Endothelial cell of umbilical vein (primary cell): Measurements from ENCODE around the gene PPP3CA. TPM values are rescaled to one million over a fixed set of nuclear protein-coding genes. Genes with fewer than 3 reads are reported as not detected.

Source experiments
- BruUV-seq: library from RNA; stranded (reverse); fragments of 400-500 nt; replicated peaks from 2 replicates; lab custom pipeline; 2021; lab: Mats Ljungman, UMichigan
- CTCF ChIA-PET: fragments of 300-600, 350-600 bp; sonication (Branson Sonifier 250); formaldehyde crosslinking; loops from one replicate; lab custom pipeline; 2021; ENCODE audit warnings: antibody characterized with exemption, inconsistent platforms; lab: Charles Lee
- POLR2A ChIA-PET: fragments of 300-600, 350-600 bp; sonication (Branson Sonifier 250); formaldehyde crosslinking; loops from one replicate; lab custom pipeline; 2021; ENCODE audit warnings: antibody characterized with exemption, inconsistent platforms; lab: Charles Lee
- DNase-seq: peaks from one replicate; pipeline ENCODE4 v3.0.0-alpha.2; 2011; ENCODE audit warnings: low read depth, low spot score
- FAIRE-seq: peaks from 2 replicates; lab custom pipeline; 2011; peaks lifted over from hg19 to GRCh38; lab: Jason Lieb, UNC
- H2AFZ ChIP-seq: 2 replicates; pipeline ENCODE4 v1.6.0; 2012; ENCODE audit warnings: low read depth, low read length, control low read depth, inconsistent platforms
- H3K27ac ChIP-seq: 2 replicates; pipeline ENCODE4 v1.5.1; 2011; ENCODE audit warnings: low read depth, mild to moderate bottlenecking, control low read depth, low read length, moderate library complexity; ENCODE audit not compliant: insufficient read depth
- H3K27me3 ChIP-seq, 2 experiments: 2 replicates each; pipeline versions ENCODE4 v1.6.0 to v1.6.1; 2011; ENCODE audit warnings: low read length in 2 of 2, mixed read lengths in 1 of 2; ENCODE audit not compliant: control insufficient read depth in 2 of 2, insufficient read depth in 2 of 2
- H3K36me3 ChIP-seq, 2 experiments: 2 replicates in 1 of 2; 3 replicates in 1 of 2; pipeline ENCODE4 v1.5.1; 2011; ENCODE audit warnings: low read length in 2 of 2, mild to moderate bottlenecking in 1 of 2, moderate library complexity in 1 of 2; ENCODE audit not compliant: control insufficient read depth in 2 of 2, insufficient read depth in 2 of 2; ENCODE audit errors: extremely low read depth in 1 of 2
- H3K4me1 ChIP-seq: 3 replicates; pipeline ENCODE4 v1.5.1; 2011; ENCODE audit warnings: mild to moderate bottlenecking, low read length; ENCODE audit not compliant: control insufficient read depth, insufficient read depth; ENCODE audit errors: extremely low read depth
- H3K4me2 ChIP-seq: 2 replicates; pipeline ENCODE4 v1.6.1; 2011; ENCODE audit warnings: low read length, control low read depth, mixed read lengths; ENCODE audit not compliant: insufficient read depth
- H3K4me3 ChIP-seq, 3 experiments: fragments of 200-600 bp in 1 of 3; sonication (generic), shearing (Covaris generic) in 1 of 3; replicated peaks in 1 of 3; 2 replicates each; pipeline ENCODE4 v1.5.1; 2011 to 2016; ENCODE audit warnings: control low read depth in 3 of 3, low read length in 3 of 3, mild to moderate bottlenecking in 2 of 3, inconsistent platforms in 1 of 3, low read depth in 1 of 3, moderate library complexity in 1 of 3; ENCODE audit not compliant: insufficient read depth in 1 of 3
- H3K79me2 ChIP-seq: 2 replicates; pipeline ENCODE4 v1.6.0; 2012; ENCODE audit warnings: low read length, inconsistent platforms; ENCODE audit not compliant: control insufficient read depth, insufficient read depth
- H3K9ac ChIP-seq: replicated peaks from 2 replicates; pipeline ENCODE3; 2011; ENCODE audit warnings: low read length, control low read depth; ENCODE audit not compliant: insufficient read depth; ENCODE audit errors: extremely low read depth
- H3K9me1 ChIP-seq: replicated peaks from 3 replicates; pipeline ENCODE4 v1.6.0; 2011; ENCODE audit warnings: mild to moderate bottlenecking, low read length; ENCODE audit not compliant: control insufficient read depth, insufficient read depth; ENCODE audit errors: extremely low read depth
- H3K9me3 ChIP-seq: replicated peaks from 2 replicates; pipeline ENCODE4 v1.5.1; 2012; ENCODE audit warnings: low read length, inconsistent platforms; ENCODE audit not compliant: control insufficient read depth, insufficient read depth
- H4K20me1 ChIP-seq: replicated peaks from 2 replicates; pipeline ENCODE3; 2011; ENCODE audit warnings: mild to moderate bottlenecking, low read length; ENCODE audit not compliant: control insufficient read depth, insufficient read depth; ENCODE audit errors: extremely low read depth
- EZH2 ChIP-seq: IDR thresholded peaks from 2 replicates; pipeline ENCODE4 v1.6.1; 2012; ENCODE audit warnings: borderline replicate concordance, low read depth, mild to moderate bottlenecking, moderate library complexity, low read length, inconsistent platforms; ENCODE audit not compliant: severe bottlenecking
- FOS ChIP-seq: IDR thresholded peaks from 2 replicates; pipeline ENCODE4 v1.6.1; 2011; ENCODE audit warnings: mild to moderate bottlenecking, low read length, moderate library complexity, borderline replicate concordance; ENCODE audit not compliant: insufficient read depth
- GATA2 ChIP-seq: IDR thresholded peaks from 2 replicates; pipeline ENCODE4 v1.7.0; 2011; ENCODE audit warnings: low read depth, mild to moderate bottlenecking, moderate library complexity, mixed read lengths, low read length; ENCODE audit not compliant: insufficient read length, insufficient read depth
- JUN ChIP-seq: IDR thresholded peaks from 2 replicates; pipeline ENCODE4 v1.6.1; 2011; ENCODE audit warnings: borderline replicate concordance, low read depth; ENCODE audit not compliant: insufficient read length, insufficient read depth
- MYC ChIP-seq: IDR thresholded peaks from one replicate; pipeline ENCODE4 v1.6.1; 2011; ENCODE audit warnings: mild to moderate bottlenecking, low read depth, low read length
- POLR2A ChIP-seq: IDR thresholded peaks from 2 replicates; pipeline ENCODE4 v1.6.1; 2012; ENCODE audit warnings: low read depth, mild to moderate bottlenecking, control low read depth, low read length
- POLR2AphosphoS5 ChIP-seq: IDR thresholded peaks from 2 replicates; pipeline ENCODE4 v1.6.1; 2012; ENCODE audit warnings: low read depth, mild to moderate bottlenecking, control low read depth, low read length, moderate library complexity; ENCODE audit not compliant: insufficient read depth
- dilution Hi-C: fragments of 300-500 bp; cut with MboI; formaldehyde crosslinking; loops from one replicate; pipeline ENCODE4 v1.15.0; 2019; ENCODE audit warnings: low sequenced_read_pairs; ENCODE audit not compliant: extremely low pct_ligation_motif_present
- intact Hi-C: fragments of 100-400 bp; cut with micrococcal nuclease; formaldehyde crosslinking; loops from one replicate; pipeline ENCODE4 v1.10.0; 2022
- polyA plus RNA-seq, 4 experiments: library from polyadenylated mRNA; depleted of rRNA in 3 of 4; stranded (reverse) in 3 of 4; unstranded in 1 of 4; fragments of >200 nt; gene quantifications; 2 replicates each; pipeline versions ENCODE4 v1.2.1 to v1.2.3, GENCODE V29; 2011 to 2012; ENCODE audit warnings: missing spikeins in 1 of 4
- total RNA-seq: library from RNA; stranded (reverse); gene quantifications from 2 replicates; pipeline ENCODE4 v1.2.3, GENCODE V29; 2021
- TF ChIP-seq, protein P1 (sequence below): IDR thresholded peaks from 2 replicates; pipeline ENCODE4 v1.6.1; 2011; ENCODE audit not compliant: insufficient read depth, insufficient read length
- TF ChIP-seq, protein P2 (sequence below), 2 donors: IDR thresholded peaks; 1 replicate in 1 of 2; 2 replicates in 1 of 2; pipeline ENCODE4 v1.5.1; 2011; ENCODE audit warnings: low read length in 2 of 2, mild to moderate bottlenecking in 2 of 2, moderate library complexity in 2 of 2, control low read depth in 1 of 2, inconsistent platforms in 1 of 2, low read depth in 1 of 2; ENCODE audit not compliant: insufficient read depth in 1 of 2; ENCODE audit errors: extremely low read depth in 1 of 2

Gene PPP3CA
- total and polyA plus RNA-seq, 2 donors (not counting 3 experiments of a cell fraction or from before 2014, with no cell fraction given), result 7.0 to 43.3 TPM

DNA sequence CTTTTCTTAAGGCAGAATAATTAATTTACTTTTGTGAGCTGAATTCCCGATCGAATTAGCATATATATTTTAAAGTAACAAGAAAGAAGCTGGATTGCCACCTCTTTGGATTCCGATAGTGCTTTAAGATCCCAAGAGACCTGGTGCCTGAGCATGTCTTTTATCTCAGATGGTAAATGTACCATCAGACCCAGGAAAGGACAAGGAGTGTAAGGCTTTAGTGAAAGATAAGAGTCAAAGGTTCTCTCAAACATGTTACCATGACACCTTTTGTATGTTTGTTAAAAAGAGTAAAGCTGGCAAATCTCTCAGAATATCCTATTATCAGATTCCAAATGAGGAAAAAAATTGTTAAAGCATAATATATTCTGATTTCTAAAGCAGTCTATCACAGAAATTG is 198.8 kb downstream of the PPP3CA start:
- Histone ChIP-seq H3K27me3 (no peaks in the 10 kb centered on the region), H4K20me1 (no peaks in the 10 kb centered on the region), H3K27ac (no peak overlapping the region), H3K36me3 (no peaks in the 10 kb centered on the region), H3K4me2 (no peak overlapping the region), H3K9me1 (no peaks in the 10 kb centered on the region), H3K4me3 (no peak overlapping the region), H3K9ac (no peak overlapping the region), H2AFZ (no peak overlapping the region), H3K4me1 (no peaks in the 10 kb centered on the region), H3K9me3 (no peaks in the 10 kb centered on the region), H3K79me2 (no peaks in the 10 kb centered on the region)
- DNase-seq, result no peak
- dilution Hi-C loops, result no loop called here
- TF ChIP-seq JUN, result no peak
- TF ChIP-seq, protein P1, sequence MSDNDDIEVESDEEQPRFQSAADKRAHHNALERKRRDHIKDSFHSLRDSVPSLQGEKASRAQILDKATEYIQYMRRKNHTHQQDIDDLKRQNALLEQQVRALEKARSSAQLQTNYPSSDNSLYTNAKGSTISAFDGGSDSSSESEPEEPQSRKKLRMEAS, result no peak
- TF ChIP-seq POLR2AphosphoS5, result no peak
- TF ChIP-seq GATA2, result no peak
- no peak for TF ChIP-seq FOS
- TF ChIP-seq, protein P2, sequence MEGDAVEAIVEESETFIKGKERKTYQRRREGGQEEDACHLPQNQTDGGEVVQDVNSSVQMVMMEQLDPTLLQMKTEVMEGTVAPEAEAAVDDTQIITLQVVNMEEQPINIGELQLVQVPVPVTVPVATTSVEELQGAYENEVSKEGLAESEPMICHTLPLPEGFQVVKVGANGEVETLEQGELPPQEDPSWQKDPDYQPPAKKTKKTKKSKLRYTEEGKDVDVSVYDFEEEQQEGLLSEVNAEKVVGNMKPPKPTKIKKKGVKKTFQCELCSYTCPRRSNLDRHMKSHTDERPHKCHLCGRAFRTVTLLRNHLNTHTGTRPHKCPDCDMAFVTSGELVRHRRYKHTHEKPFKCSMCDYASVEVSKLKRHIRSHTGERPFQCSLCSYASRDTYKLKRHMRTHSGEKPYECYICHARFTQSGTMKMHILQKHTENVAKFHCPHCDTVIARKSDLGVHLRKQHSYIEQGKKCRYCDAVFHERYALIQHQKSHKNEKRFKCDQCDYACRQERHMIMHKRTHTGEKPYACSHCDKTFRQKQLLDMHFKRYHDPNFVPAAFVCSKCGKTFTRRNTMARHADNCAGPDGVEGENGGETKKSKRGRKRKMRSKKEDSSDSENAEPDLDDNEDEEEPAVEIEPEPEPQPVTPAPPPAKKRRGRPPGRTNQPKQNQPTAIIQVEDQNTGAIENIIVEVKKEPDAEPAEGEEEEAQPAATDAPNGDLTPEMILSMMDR (IDR thresholded peaks at IDR 0.05; ENCODE audit: extremely low read depth in 1 of 2, insufficient read depth in 1 of 2, low read depth in 1 of 2, low read length in 2 of 2), result no peak
- no peak for TF ChIP-seq EZH2
- TF ChIP-seq MYC, result no peak
- TF ChIP-seq POLR2A, result no peak
- FAIRE-seq, result no peak
- no TSS peak for BruUV-seq
- CTCF ChIA-PET, result interaction anchor here (1.1 to 1.2 kb wide), 2 partner anchors 22 to 28 kb away, joined by 3 to 6 read pairs; no protein-coding TSS in a partner anchor
- POLR2A ChIA-PET, result no interaction called here
- intact Hi-C loops, result no loop called here
